GM12872 (cell line): ENCODE results near the gene VAV2.

ENCODE experiments used
- CTCF ChIP-seq: IDR thresholded peaks from 3 replicates; pipeline ENCODE4 v1.5.1; 2011; ENCODE audit warnings: low read depth, mild to moderate bottlenecking, low read length, moderate library complexity; ENCODE audit not compliant: insufficient read depth

The VAV2 gene

GRCh38 chr9:133906218-133906617, 85.9 kb downstream of the VAV2 start:
- TF ChIP-seq CTCF = no peak

- no peak for TF ChIP-seq CTCF
Observed at GRCh38 chr9:133905493-133905892, 86.6 kb downstream of the VAV2 start.

- no peak for TF ChIP-seq CTCF
Observed at GRCh38 chr9:133904346-133905090, 87.6 kb downstream of the VAV2 start.

- TF ChIP-seq CTCF = no peak
Observed at GRCh38 chr9:133901184-133901835, 90.8 kb downstream of the VAV2 start.

GRCh38 chr9:133897675-133898074, 94.4 kb downstream of the VAV2 start:
- no peak for TF ChIP-seq CTCF

- TF ChIP-seq CTCF = no peak
Observed at GRCh38 chr9:133895335-133895734, 96.8 kb downstream of the VAV2 start.

- TF ChIP-seq CTCF = no peak
Observed at GRCh38 chr9:133894377-133895321, 97.5 kb downstream of the VAV2 start.
